HuH-7 (cell line): ENCODE data around the gene CAPN13.

Source experiments
- DNase-seq: peaks from one replicate; pipeline ENCODE4 v3.0.0; 2011; ENCODE audit warnings: low spot score

Gene CAPN13

DNA sequence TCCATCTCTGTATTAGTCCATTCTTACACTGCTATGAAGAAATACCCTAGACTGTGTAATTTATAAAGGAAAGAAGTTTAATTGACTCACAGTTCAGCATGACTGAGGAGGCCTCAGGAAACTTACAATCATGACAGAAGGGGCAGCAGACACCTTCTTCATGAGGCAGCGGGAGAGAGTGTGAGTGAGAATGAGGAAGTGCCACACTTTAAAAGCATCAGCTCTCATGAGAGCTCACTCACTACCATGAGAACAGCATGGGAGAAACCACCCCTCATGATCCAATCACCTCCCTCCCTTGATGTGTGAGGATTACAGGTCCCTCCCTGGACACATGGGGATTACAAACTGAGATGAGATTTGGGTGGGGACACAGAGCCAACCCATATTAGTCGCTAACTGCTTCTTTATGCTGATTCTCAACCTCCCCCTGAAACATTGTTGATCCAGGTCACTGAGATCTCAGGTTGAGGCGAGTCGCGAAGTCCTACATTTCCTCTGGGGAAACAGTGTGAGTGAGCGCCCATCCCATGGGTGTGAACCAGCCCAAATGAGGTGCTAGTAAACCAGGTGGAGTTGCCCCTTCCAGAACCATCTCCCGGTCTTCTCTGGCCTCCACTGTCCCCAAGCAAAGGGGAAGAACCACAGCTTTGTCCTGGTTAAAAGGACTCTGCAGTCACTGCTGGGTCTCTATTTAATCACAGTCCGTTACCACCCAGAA, 123.8 kb downstream of the CAPN13 start:
- DNase-seq, result no peak

DNA sequence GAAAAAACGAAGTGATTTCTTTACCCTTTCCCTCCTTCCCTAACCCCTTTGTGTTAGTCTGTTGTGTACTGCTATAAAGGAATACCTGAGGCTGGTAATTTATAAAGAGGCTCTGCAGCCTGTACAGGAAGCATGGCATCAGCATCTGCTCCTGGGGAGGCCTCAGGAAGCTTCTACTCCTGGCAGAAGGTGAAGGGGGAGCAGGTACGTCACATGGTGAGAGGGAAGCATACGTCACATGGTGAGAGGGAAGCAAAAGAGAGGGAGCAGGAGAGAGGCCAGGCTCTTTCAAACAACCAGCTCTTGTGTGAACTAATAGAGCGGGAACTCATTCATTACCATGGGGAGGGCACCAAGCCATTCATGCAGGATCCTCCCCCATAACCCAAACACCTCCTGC, 126.2 kb downstream of the CAPN13 start:
- no peak for DNase-seq

GRCh38 chr2:30680121-30680520, 127.1 kb downstream of the CAPN13 start:
- DNase-seq, result no peak

- DNase-seq, result no peak
Measured at GRCh38 chr2:30679426-30680088, 127.7 kb downstream of the CAPN13 start.

GRCh38 chr2:30678410-30679137, 128.7 kb downstream of the CAPN13 start:
- DNase-seq, result no peak

DNA sequence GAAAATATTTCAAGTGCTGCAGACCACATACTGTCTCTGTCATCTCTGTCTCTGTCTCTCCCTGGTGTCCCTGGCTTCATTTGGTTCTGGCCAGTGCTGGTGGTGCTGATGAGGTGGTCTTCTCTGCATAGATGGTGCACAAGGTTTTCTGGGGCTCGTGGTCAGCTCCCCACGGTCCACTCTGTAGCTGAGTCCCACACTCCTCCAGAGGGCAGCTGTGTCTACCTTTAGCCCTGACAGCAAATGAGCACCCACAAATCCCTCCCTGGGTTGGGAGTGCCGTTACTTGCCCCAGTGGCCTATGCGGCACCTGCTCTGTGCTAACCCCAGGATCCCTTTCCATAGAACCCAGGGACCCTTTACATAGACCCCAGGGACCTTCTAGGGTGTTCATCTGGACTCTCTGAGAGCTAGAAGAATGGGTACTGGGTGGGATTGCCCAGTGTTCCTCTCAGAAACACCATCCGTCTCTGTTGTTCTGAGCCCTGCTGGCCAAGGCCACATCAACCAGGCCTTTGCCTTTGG, 129.3 kb downstream of the CAPN13 start:
- no peak for DNase-seq

- DNase-seq, result no peak
Measured at GRCh38 chr2:30677231-30677630, 130.0 kb downstream of the CAPN13 start.

DNA sequence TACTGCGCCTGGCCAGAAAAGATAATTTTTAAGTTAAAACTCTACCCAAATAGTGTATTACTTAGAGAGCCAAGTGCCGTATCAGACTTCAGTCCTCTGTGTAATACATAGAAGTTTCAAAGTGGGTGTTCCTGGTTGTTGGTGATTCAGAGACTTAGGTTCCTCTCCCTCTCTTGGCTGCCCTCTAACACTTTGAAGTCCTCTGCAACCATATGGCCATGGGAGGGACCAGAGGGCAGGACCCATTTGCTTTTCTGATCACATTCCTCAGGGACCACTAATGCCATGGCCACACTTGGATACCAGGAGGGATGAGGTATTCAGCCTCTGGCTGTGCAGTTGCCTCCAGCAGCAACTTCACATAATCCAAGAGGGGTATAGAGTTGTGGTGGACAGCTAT, 131.5 kb downstream of the CAPN13 start:
- DNase-seq, result no peak

GRCh38 chr2:30673127-30673526, 134.1 kb downstream of the CAPN13 start:
- no peak for DNase-seq
